Muscle of arm (tissue), 12 donors: ENCODE data around the gene RBFOX2. TPM values are rescaled to one million over a fixed set of nuclear protein-coding genes. Genes with fewer than 3 reads are reported as not detected.
"Not testable (repeated sequence)": the region's sequence is repeated elsewhere in the genome, so short reads cannot be mapped to it uniquely, and the experiment has no call there.

ENCODE experiments used
- DNase-seq: peaks from one replicate; pipeline ENCODE4 v3.0.0-alpha.2; 2013
- polyA plus RNA-seq, 12 donors: library from polyadenylated mRNA; unstranded; fragments of 120-200 nt; gene quantifications; one replicate each; pipeline ENCODE4 v1.2.1, GENCODE V29; 2013; ENCODE audit not compliant: insufficient read length in 12 of 12

RBFOX2 gene
- polyA plus RNA-seq, 12 donors: 180 to 394 (median 218) TPM

GRCh38 chr22:36010882-36011281 is 17.7 kb downstream of the RBFOX2 start:
- no peak for DNase-seq

- no peak for DNase-seq
Measured at GRCh38 chr22:36010090-36010489, 18.5 kb downstream of the RBFOX2 start.

- DNase-seq: no peak
Measured at GRCh38 chr22:36009085-36009484, 19.5 kb downstream of the RBFOX2 start.

DNA sequence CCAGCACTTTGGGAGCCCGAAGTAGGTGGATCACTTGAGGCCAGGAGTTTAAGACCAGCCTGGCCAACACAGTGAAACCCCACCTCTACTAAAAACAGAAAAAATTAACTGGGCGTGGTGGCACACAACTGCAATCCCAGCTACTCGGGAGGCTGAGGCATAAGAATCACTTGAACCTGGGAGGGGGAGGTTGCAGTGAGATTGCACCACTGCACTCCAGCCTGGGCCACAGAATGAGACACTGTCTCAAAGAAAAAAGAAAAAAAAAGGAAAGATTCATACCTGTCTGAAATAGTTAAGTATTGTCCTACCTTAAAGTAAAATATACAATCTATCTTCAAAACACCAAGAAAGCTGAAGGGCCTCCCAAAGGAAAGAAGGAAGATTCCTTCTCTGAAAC is 20.1 kb downstream of the RBFOX2 start:
- no peak for DNase-seq

DNA sequence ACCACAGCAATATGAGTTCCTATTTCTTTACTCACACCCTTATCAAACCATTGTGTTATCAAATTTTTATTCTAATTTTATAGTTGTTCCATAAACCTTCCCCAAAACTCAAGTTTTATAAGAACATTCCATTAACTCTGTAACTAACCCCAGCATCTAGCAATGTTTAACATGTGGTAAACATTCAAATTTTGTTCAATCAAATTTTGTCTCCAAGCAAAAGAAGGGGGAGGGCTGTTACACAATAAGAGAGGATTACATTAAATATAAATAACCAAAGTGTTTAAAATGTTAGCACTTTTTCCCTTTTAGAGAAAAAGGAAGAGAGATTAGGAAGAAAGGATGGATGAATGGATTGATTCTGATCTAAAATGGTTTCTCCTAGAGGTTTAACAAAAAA is 20.5 kb downstream of the RBFOX2 start:
- DNase-seq: no peak

DNA sequence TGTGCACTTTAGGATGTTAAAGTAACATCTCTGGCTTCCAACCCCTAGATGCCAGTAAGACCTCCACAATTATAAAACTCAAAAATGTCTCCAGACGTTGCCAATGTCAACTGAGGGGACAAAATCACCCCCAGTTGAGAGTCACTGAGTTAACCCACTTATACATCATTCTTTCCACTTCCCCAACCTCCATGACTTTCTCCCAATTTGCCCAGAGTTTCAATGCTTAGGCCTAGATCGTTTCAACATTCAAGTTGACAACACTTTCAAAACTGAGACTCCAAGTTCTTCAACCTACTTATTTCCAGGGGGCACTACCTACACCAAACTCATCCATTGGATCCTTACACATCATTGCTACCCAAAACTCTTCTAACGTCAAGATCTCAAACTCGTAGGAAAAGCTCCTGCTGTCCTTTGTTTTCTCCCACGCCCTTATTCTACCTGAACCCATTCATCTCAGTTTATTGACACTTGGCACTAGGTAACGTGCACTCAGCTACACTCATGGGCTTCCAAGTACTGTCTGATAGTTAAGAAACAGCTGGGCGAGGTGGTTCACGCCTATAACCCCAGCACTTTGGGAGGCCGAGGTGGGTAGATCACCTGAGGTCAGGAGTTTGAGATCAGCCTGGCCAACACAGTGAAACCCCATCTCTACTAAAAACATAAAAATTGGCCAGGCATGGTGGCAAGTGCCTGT is 24.5 kb downstream of the RBFOX2 start:
- DNase-seq: no peak

DNA sequence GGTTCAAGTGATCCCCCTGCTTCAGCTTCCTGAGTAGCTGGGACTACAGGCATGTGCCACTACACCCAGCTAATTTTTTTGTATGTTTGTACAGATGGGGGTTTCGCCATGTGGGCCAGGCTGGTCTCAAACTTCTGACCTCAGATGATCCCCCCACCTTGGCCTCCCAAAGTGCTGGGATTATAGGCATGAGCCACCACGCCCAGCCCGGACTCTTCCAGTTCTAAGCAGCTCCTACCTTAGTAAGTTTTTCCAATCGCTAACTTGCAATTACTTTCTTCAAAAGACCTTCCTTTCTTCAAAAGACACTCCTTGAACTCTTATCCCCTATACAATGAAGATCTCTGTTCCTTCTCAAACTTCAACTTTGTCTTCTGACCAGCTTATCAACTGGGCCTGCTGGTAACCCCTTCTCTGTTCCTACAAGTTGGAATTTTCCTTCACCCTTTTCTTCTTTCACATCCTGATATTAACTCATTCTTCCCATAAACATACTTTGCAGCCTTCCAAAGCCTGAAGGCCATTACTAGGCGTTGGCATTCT is 25.8 kb downstream of the RBFOX2 start:
- no peak for DNase-seq

DNA sequence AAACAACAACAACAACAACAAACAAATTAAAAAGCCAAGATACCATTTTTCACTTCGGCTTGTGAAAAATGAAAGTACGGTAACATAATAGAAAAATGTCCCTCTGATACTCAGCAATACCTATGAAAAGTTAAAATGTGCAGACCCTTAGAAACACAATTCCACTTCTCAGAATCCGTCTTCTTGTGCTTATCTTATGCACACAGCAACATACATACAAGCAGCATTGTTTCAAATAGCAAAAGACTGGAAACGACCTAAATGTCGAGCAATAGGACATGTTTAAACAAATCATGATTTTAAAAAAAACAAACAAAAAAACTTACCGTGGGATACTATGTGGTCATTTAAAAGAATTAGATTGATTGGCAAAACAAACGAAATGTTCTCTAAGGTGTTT is 26.5 kb downstream of the RBFOX2 start:
- no peak for DNase-seq

GRCh38 chr22:35998748-35999147 is 29.9 kb downstream of the RBFOX2 start:
- DNase-seq: no peak

GRCh38 chr22:35997438-35997837 is 31.2 kb downstream of the RBFOX2 start:
- DNase-seq: no peak

- no peak for DNase-seq
Measured at GRCh38 chr22:35996596-35996995, 32.0 kb downstream of the RBFOX2 start.

- peak; percentile 95 for DNase-seq
Measured at GRCh38 chr22:35995772-35996171, 32.9 kb downstream of the RBFOX2 start.

DNA sequence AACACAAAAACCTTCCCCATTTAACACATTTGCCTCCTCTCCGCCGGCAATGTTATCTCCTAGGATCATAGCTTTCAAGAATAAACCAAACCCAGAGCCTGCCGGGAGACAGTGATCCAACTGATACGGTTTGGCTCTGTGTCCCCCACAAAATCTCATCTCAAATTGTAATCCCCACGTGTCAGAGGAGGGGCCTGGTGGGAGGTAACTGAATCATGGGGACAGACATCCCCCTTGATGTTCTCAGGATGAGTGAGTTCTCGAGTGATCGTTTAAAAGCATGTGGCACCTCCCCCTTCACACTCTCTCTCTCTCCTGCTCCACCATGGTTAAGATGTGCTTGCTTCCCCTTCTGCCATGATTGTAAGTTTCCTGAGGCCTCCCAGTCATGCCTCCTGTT is 33.3 kb downstream of the RBFOX2 start:
- no peak for DNase-seq

GRCh38 chr22:35993727-35994126 is 34.9 kb downstream of the RBFOX2 start:
- not testable (repeated sequence) for DNase-seq

- DNase-seq: no peak
Measured at GRCh38 chr22:35993048-35993714, 35.4 kb downstream of the RBFOX2 start.

- no peak for DNase-seq
Measured at GRCh38 chr22:35991168-35991567, 37.5 kb downstream of the RBFOX2 start.

DNA sequence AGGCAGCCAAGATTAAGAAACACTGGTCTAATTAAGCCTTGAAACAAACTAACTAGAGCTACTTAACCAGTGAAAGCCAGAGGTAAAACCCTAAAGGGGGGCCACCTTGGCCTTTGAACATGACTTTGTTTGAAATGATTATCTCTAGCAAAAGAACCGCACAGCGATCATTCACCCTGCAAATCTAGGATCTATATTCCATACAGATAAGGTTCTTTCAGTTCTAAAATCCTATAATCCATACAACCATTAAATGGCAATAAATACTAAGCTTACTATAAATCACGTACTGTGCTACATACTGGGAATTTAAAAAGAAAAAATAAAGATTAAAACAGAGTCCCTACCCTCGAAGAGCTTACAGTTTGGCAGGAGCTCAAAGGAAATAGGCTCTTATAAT is 40.6 kb downstream of the RBFOX2 start:
- DNase-seq: no peak

DNA sequence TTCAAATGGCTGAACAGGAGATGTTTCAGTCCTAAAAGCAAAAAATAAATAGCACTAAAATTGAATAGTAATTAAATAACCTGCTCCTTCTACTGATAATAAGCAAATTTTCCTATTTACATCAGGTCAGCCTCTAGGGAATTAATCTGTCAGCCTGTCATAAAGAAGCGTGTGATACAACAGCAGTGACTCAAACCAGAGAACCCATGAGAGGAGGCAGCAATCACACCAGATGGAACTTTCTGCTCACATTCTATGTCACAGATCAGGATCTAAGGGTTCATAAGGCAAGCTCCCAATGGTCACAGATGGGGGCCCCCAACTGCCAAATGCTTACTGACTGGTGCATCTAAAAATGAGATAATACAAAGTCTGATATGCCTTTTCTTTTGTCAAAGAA is 41.1 kb downstream of the RBFOX2 start:
- DNase-seq: no peak

- no peak for DNase-seq
Measured at GRCh38 chr22:35986088-35986487, 42.5 kb downstream of the RBFOX2 start.

GRCh38 chr22:35985371-35985770 is 43.3 kb downstream of the RBFOX2 start:
- DNase-seq: no peak

DNA sequence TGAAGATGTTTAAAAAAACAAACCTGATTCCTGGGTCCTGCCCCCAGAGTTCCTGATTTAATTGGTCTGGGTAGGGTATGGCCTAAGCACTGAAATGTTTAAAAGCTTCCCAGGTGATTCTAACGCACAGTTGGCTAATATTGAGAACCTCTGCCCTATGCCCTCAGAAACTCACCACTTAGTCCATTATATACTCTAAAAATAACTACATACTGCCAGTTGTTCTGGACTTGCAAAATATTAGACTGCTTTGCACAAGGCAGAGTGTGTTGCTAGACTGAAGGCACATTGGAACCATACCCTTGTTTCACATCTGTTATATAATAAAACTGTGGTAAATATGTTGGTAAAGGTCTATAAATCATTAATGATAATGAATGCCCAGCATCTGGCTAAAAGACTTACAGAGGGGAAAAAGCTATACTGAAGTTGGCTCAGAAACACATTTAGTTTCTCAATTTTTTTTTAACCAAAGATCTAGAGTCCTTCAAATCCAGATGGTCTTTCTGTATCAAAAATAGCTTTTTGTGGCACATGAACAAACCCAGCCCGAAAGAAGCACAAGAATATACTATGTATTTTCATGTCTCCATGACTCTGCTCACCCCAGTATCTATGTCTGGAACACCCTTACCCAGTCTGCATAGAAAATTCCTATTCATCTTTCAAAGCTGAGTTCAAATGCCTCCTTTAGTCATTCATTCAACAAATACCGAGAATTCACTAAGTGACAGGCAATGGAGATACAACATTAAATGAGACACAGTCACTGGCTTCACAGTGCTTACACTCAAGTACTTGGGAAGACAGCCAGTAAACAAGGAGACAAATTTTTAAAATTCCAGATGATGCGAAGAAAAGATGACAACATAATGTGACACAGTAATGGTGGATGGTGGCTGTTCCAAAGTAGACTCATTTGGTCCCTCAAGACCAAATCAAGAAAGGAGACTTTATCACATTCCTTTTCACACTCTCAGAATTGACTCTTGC is 44.1 kb downstream of the RBFOX2 start:
- DNase-seq: no peak

DNA sequence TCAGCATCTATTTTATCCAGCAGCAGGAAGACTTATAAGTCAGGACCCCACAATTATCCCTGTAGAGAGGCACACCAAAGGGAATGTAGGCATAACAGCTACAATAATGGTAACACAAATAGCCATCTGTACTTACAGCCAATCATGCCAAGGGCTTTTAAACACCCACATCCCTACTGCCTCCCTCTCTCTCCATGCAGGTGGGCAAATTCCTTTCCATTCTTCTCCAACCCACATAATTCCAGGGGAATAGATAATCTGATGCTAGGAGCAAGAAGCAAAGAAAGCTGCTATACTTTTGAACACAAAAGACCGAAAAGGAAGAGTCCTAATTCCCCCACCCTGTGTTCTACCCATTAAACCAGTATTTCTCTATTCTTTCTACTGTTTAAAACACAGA is 46.7 kb downstream of the RBFOX2 start:
- DNase-seq: no peak
